Esophagus squamous epithelium (tissue), 5 donors: Measurements from ENCODE around the gene C1QL1. TPM values are rescaled to one million over a fixed set of nuclear protein-coding genes. Genes with fewer than 3 reads are reported as not detected.

Experiments
- DNase-seq: peaks from one replicate; lab custom pipeline; 2025; lab: John Stamatoyannopoulos, UW
- H3K27ac ChIP-seq, 4 donors: fragments of 200-600 bp; sonication (generic); one replicate each; pipeline ENCODE4 v1.5.1; 2016 to 2019; ENCODE audit warnings: mild to moderate bottlenecking in 1 of 4
- H3K27me3 ChIP-seq, 4 donors: fragments of 200-600 bp; sonication (generic); 1 replicate in 3 of 4; 2 replicates in 1 of 4; pipeline versions ENCODE4 v1.5.1 to v1.6.0; 2017 to 2021; ENCODE audit warnings: antibody characterized with exemption in 1 of 4
- H3K36me3 ChIP-seq, 3 donors: fragments of 200-600 bp; sonication (generic); one replicate each; pipeline ENCODE4 v1.5.1; 2016 to 2019
- H3K4me1 ChIP-seq, 3 donors: fragments of 200-600 bp; sonication (generic); one replicate each; pipeline ENCODE4 v1.5.1; 2017 to 2019
- H3K4me3 ChIP-seq, 4 donors: fragments of 200-600 bp; sonication (generic); 1 replicate in 3 of 4; 2 replicates in 1 of 4; pipeline ENCODE4 v1.5.1; 2016 to 2019; ENCODE audit warnings: mild to moderate bottlenecking in 2 of 4, moderate library complexity in 1 of 4
- H3K9me3 ChIP-seq, 3 donors: fragments of 200-600 bp; sonication (generic); one replicate each; pipeline ENCODE4 v1.5.1; 2016 to 2019
- POLR2A ChIP-seq, 4 donors: fragments of 450-650 bp; IDR thresholded peaks; one replicate each; pipeline ENCODE4 v1.6.1; 2017; ENCODE audit warnings: antibody characterized with exemption in 4 of 4, mild to moderate bottlenecking in 4 of 4, moderate library complexity in 3 of 4
- WGBS, 2 donors: methylation state at CpG; one replicate each; pipeline ENCODE4 v1.1.5; 2018; 5-methylcytosine and 5-hydroxymethylcytosine counted together
- intact Hi-C: fragments of 100-400 bp; cut with DNase I; formaldehyde crosslinking; loops from one replicate; pipeline ENCODE4 v1.15.0; 2022
- total RNA-seq, 4 donors: library from RNA; depleted of rRNA; stranded (reverse); fragments of >200 nt; gene quantifications; one replicate each; pipeline ENCODE4 v1.1.0, GENCODE V29; 2016
- TF ChIP-seq, protein P1 (sequence below), 6 experiments: fragments of 450-650 bp in 4 of 6; fragments of 200-600 bp in 2 of 6; sonication (generic) in 2 of 6; IDR thresholded peaks; one replicate each; pipeline ENCODE4 v1.5.1; 2016 to 2019; ENCODE audit warnings: antibody characterized with exemption in 6 of 6, mild to moderate bottlenecking in 4 of 6, moderate library complexity in 4 of 6
- donor health status: DM: yes; HTN: yes; CAD: no.

The C1QL1 gene
- total RNA-seq, 4 donors from 2014 or later: 0.35 to 2.3 (median 0.70) TPM; not detected in 1

DNA sequence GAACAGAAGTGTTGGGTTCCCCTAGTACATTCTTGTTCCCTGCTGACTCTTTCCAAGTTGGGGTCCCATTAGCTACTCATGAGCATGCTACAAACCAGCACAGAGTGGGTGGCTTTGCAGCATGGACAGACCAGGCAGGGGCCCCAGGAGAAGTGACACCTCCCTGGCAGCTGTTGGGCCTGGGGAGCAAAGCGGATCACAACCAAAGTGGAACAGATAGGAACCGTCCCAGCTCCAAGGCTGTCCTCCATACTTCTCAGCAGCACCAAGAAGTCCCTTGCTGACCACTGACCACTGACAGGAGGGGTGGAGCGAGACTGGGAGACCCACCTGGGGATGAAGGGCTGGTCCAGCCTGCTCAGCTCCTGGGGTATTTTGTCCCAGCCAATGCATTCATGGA lies 40.4 kb downstream of the C1QL1 start:
- H3K4me1 ChIP-seq: no peaks in the 10 kb centered on the region
- no peak for TF ChIP-seq POLR2A (IDR thresholded peaks at IDR 0.05)
- TF ChIP-seq, protein P1, sequence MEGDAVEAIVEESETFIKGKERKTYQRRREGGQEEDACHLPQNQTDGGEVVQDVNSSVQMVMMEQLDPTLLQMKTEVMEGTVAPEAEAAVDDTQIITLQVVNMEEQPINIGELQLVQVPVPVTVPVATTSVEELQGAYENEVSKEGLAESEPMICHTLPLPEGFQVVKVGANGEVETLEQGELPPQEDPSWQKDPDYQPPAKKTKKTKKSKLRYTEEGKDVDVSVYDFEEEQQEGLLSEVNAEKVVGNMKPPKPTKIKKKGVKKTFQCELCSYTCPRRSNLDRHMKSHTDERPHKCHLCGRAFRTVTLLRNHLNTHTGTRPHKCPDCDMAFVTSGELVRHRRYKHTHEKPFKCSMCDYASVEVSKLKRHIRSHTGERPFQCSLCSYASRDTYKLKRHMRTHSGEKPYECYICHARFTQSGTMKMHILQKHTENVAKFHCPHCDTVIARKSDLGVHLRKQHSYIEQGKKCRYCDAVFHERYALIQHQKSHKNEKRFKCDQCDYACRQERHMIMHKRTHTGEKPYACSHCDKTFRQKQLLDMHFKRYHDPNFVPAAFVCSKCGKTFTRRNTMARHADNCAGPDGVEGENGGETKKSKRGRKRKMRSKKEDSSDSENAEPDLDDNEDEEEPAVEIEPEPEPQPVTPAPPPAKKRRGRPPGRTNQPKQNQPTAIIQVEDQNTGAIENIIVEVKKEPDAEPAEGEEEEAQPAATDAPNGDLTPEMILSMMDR (IDR thresholded peaks at IDR 0.05): no peak
- 80 to 100% methylated on average over 2 to 3 of the region's 3 CpGs for WGBS, 2 donors
- H3K36me3 ChIP-seq: peaks cover 0 to 31% (median 0%) of the 10 kb centered on the region in 3 donors
- no peaks in the 10 kb centered on the region for H3K9me3 ChIP-seq
- intact Hi-C loops: no loop called here
- no peak overlapping the region for H3K27ac ChIP-seq
- no peak for DNase-seq
- no peak overlapping the region for H3K4me3 ChIP-seq
- no peaks in the 10 kb centered on the region for H3K27me3 ChIP-seq

DNA sequence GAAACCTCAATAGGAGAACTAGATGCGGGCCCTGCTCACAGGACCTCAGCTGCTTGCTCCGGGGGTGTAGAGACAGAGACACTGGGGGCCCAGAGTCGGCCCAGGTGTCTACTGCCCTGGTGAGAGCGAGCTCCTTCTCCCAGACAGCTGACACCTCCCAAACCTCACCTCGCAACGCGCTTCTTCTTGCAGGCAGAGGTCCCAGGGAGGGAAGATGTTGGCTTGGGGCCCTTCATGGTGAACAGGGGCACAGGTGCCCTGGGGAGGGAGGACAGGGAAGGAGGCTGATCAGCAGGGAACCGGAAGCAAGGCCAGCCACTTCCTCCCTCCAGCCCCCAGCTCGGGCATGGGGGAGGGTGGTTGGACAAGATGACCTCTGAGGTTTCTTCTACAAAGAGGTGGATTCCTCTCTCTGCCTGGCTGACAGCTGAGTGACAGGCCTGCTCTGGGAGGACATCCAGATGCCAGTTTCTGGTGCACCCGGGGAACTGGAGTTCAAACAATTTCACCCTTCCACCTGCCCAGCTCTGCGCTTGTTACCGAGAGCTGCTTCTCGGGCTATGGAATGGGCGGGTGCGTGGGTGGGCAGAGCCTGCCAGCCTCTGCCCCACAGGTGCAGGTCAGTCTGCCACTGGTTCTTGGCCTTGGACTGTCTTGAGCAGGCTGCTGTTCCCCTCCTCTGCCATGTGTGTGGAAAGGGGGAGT lies 41.1 kb downstream of the C1QL1 start:
- H3K4me1 ChIP-seq: no peaks in the 10 kb centered on the region
- no peaks in the 10 kb centered on the region for H3K27me3 ChIP-seq
- no peak overlapping the region for H3K27ac ChIP-seq
- H3K4me3 ChIP-seq: no peak overlapping the region
- intact Hi-C loops: no loop called here
- no peak for DNase-seq
- 67 to 92% methylated on average over 3 to 5 of the region's 15 CpGs for WGBS, 2 donors
- H3K36me3 ChIP-seq: peaks cover 0 to 30% (median 0%) of the 10 kb centered on the region in 3 donors
- no peaks in the 10 kb centered on the region for H3K9me3 ChIP-seq
- TF ChIP-seq, protein P1 (IDR thresholded peaks at IDR 0.05): no peak
- no peak for TF ChIP-seq POLR2A (IDR thresholded peaks at IDR 0.05)

DNA sequence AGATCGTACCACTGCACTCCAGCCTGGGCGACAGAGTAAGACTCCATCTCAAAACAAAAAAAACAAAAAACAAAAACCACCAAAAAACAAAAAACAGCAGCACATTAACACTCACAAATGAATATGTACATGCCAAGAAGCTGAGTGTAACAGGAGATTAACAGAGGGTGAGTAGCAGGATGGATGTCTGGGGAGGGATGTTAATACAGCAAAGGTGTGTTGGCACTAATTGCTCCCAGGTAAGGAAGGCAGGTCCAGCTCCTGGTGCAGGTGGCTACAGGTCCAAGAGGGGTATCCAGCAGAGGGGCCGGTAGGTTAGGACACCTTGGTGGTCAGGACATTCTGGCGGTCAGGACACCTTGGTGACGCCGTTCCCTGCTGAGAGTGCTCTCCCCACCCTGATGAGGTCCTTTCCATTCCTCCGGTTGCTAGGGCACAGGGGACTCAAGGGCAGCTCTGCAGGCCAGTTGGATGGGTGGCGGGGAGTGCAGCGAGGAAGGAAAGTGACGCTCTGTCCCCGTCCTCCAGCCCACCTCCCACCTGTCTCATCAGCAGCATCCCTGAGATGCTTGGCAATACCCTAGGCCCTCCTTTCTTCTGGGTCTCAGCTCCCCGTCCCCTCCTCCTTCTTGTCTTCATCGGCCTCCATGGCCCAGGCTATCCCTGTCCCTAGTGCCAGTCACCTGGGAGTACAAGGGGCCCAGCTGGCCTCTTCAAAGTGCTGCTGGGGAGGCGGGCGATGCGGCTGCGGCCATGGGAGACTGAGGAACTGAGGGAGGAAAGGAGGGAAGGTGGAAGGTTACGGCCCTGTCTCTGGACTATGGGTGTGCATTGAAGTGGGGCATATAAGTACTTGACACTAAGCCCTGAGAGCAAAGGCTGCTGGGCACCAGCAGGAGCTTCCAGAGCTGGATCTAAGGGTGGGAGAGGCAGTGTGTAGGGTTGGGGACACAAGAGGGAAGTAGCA lies 42.1 kb downstream of the C1QL1 start:
- H3K4me3 ChIP-seq: no peak overlapping the region
- peaks cover 0 to 21% (median 0%) of the 10 kb centered on the region in 3 donors for H3K36me3 ChIP-seq
- no peaks in the 10 kb centered on the region for H3K27me3 ChIP-seq
- H3K9me3 ChIP-seq: no peaks in the 10 kb centered on the region
- 88 to 94% methylated on average over 11 to 13 of the region's 18 CpGs for WGBS, 2 donors
- no peaks in the 10 kb centered on the region for H3K4me1 ChIP-seq
- no peak overlapping the region for H3K27ac ChIP-seq
- TF ChIP-seq, protein P1 (IDR thresholded peaks at IDR 0.05): no peak
- no peak for TF ChIP-seq POLR2A (IDR thresholded peaks at IDR 0.05)
- DNase-seq: no peak
- intact Hi-C loops: no loop called here

DNA sequence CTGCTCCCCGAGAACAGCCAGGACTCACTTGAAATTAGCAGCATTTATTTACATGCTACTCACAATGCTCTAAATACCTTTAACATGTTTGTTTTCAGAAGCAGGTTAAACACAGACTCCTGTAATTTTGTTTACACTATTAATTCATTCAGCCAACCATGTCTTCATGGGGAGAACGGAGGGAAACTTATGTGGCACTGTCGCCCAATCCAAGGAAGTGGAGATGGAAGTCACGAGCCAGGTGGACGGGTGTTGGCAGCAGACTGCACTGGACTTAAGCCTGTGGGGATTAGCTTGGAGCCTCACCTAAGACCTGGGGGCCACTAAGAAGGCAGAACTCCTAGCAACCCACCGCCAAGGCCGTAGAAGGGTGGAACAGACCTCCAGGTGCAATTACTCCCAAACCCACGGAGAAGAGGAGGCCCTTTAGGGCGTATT lies 44.0 kb downstream of the C1QL1 start:
- Histone ChIP-seq H3K9me3 (no peaks in the 10 kb centered on the region), H3K27me3 (no peaks in the 10 kb centered on the region), H3K4me1 (peaks cover 0 to 10% (median 0%) of the 10 kb centered on the region in 3 donors), H3K4me3 (no peak overlapping the region), H3K36me3 (peaks cover 0 to 15% (median 0%) of the 10 kb centered on the region in 3 donors), H3K27ac (no peak overlapping the region)
- TF ChIP-seq POLR2A (IDR thresholded peaks at IDR 0.05): no peak
- TF ChIP-seq, protein P1 (IDR thresholded peaks at IDR 0.05): no peak
- no peak for DNase-seq
- 59 to 78% methylated on average over 9 of the region's 9 CpGs for WGBS, 2 donors
- intact Hi-C loops: loop anchor here (5.0 kb wide), 1 partner anchor 98 kb away; no protein-coding TSS in a partner anchor
